KBM-7 (cell line): ENCODE data around the gene PALM2AKAP2.

Experiments
- DNase-seq: peaks from one replicate; pipeline ENCODE4 v3.0.0-alpha.2; 2015
- in situ Hi-C: fragments of 300-500 bp; cut with MboI; formaldehyde crosslinking; loops from 2 replicates; pipeline ENCODE4 v1.14.3; 2020; ENCODE audit warnings: low sequenced_read_pairs, low pct_unique_long_range_greater_than_20kb, mixed read lengths

Gene PALM2AKAP2

GRCh38 chr9:109770101-109770500 is 9.9 kb upstream of the PALM2AKAP2 start:
- in situ Hi-C loops: no loop called here
- DNase-seq: no peak

GRCh38 chr9:109771087-109771486 is 8.9 kb upstream of the PALM2AKAP2 start:
- in situ Hi-C loops: no loop called here

GRCh38 chr9:109771796-109772531 is 8.0 kb upstream of the PALM2AKAP2 start:
- no peak for DNase-seq
- in situ Hi-C loops: no loop called here

More at GRCh38 chr9:109771087-109771486, 8.9 kb upstream of the PALM2AKAP2 start:
- DNase-seq: no peak

- in situ Hi-C loops: no loop called here
- DNase-seq: no peak
Measured at GRCh38 chr9:109775516-109775915, 4.5 kb upstream of the PALM2AKAP2 start.

- in situ Hi-C loops: no loop called here
- no peak for DNase-seq
Measured at GRCh38 chr9:109776391-109776790, 3.6 kb upstream of the PALM2AKAP2 start.

- in situ Hi-C loops: no loop called here
- DNase-seq: no peak
Measured at GRCh38 chr9:109780453-109781033, 545 bp downstream of the PALM2AKAP2 start.

GRCh38 chr9:109781086-109781485 is 1.1 kb downstream of the PALM2AKAP2 start:
- in situ Hi-C loops: no loop called here
- DNase-seq: no peak

- DNase-seq: no peak
Measured at GRCh38 chr9:109781541-109782197, 1.7 kb downstream of the PALM2AKAP2 start.

GRCh38 chr9:109787735-109788134 is 7.7 kb downstream of the PALM2AKAP2 start:
- in situ Hi-C loops: no loop called here
- no peak for DNase-seq

More at GRCh38 chr9:109781541-109782197, 1.7 kb downstream of the PALM2AKAP2 start:
- in situ Hi-C loops: no loop called here

- in situ Hi-C loops: no loop called here
- DNase-seq: no peak
Measured at GRCh38 chr9:109789556-109789955, 9.6 kb downstream of the PALM2AKAP2 start.

GRCh38 chr9:109789971-109790370 is 10.0 kb downstream of the PALM2AKAP2 start:
- no peak for DNase-seq
- in situ Hi-C loops: no loop called here

GRCh38 chr9:109791003-109791677 is 11.1 kb downstream of the PALM2AKAP2 start:
- in situ Hi-C loops: no loop called here
- DNase-seq: no peak

GRCh38 chr9:109791747-109792146 is 11.7 kb downstream of the PALM2AKAP2 start:
- in situ Hi-C loops: no loop called here
- DNase-seq: no peak

GRCh38 chr9:109792951-109793546 is 13.1 kb downstream of the PALM2AKAP2 start:
- no peak for DNase-seq
- in situ Hi-C loops: no loop called here

- in situ Hi-C loops: no loop called here
- DNase-seq: no peak
Measured at GRCh38 chr9:109793921-109794320, 13.9 kb downstream of the PALM2AKAP2 start.

GRCh38 chr9:109794361-109795012 is 14.5 kb downstream of the PALM2AKAP2 start:
- DNase-seq: no peak
- in situ Hi-C loops: no loop called here

GRCh38 chr9:109795613-109796012 is 15.6 kb downstream of the PALM2AKAP2 start:
- DNase-seq: no peak
- in situ Hi-C loops: no loop called here

GRCh38 chr9:109796078-109796477 is 16.1 kb downstream of the PALM2AKAP2 start:
- DNase-seq: no peak
- in situ Hi-C loops: no loop called here

- in situ Hi-C loops: no loop called here
- DNase-seq: no peak
Measured at GRCh38 chr9:109797006-109797405, 17.0 kb downstream of the PALM2AKAP2 start.
